Neutrophil (primary cell): Measurements from ENCODE around the gene LCORL.

ENCODE experiments used
- H3K27ac ChIP-seq: fragments of 200-600 bp; sonication (generic); 2 replicates; pipeline ENCODE4 v1.5.1; 2016; ENCODE audit warnings: mild to moderate bottlenecking, moderate library complexity
- H3K27me3 ChIP-seq: fragments of 200-600 bp; sonication (generic); 2 replicates; pipeline ENCODE4 v1.6.0; 2016; ENCODE audit warnings: mild to moderate bottlenecking
- H3K36me3 ChIP-seq: fragments of 200-600 bp; sonication (generic); 2 replicates; pipeline ENCODE4 v1.5.1; 2017
- H3K4me1 ChIP-seq, 2 experiments: fragments of 200-600 bp in 1 of 2; sonication (generic) in 1 of 2; 1 replicate in 1 of 2; 2 replicates in 1 of 2; pipeline versions ENCODE4 v1.5.1 to v1.6.1; 2013 to 2016; ENCODE audit warnings: low read depth in 1 of 2, low read length in 1 of 2, mild to moderate bottlenecking in 1 of 2, moderate library complexity in 1 of 2; ENCODE audit not compliant: control insufficient read depth in 1 of 2, insufficient read depth in 1 of 2
- H3K4me3 ChIP-seq, 2 experiments: fragments of 200-600 bp in 1 of 2; sonication (generic) in 1 of 2; 1 replicate in 1 of 2; 2 replicates in 1 of 2; pipeline ENCODE4 v1.5.1; 2013 to 2016; ENCODE audit warnings: low read depth in 1 of 2, low read length in 1 of 2, mild to moderate bottlenecking in 1 of 2, moderate library complexity in 1 of 2
- H3K9me3 ChIP-seq: fragments of 200-600 bp; sonication (generic); 2 replicates; pipeline ENCODE4 v1.5.1; 2016
- CTCF ChIP-seq: fragments of 200-600 bp; sonication (generic); IDR thresholded peaks from 2 replicates; pipeline ENCODE4 v1.5.1; 2016; ENCODE audit warnings: antibody characterized with exemption

LCORL gene

GRCh38 chr4:17884063-17884462 lies 137.5 kb downstream of the LCORL start:
- no peaks in the 10 kb centered on the region for H3K27me3 ChIP-seq
- H3K4me3 ChIP-seq: no peak overlapping the region
- H3K27ac ChIP-seq: no peak overlapping the region
- TF ChIP-seq CTCF: no peak
- no peaks in the 10 kb centered on the region for H3K4me1 ChIP-seq
- no peaks in the 10 kb centered on the region for H3K9me3 ChIP-seq
- peaks cover 8% of the 10 kb centered on the region for H3K36me3 ChIP-seq

GRCh38 chr4:17877661-17878060 lies 143.9 kb downstream of the LCORL start:
- Histone ChIP-seq H3K27ac (no peak overlapping the region), H3K27me3 (no peaks in the 10 kb centered on the region), H3K36me3 (no peaks in the 10 kb centered on the region), H3K9me3 (no peaks in the 10 kb centered on the region), H3K4me3 (no peak overlapping the region), H3K4me1 (no peaks in the 10 kb centered on the region)
- TF ChIP-seq CTCF: no peak

GRCh38 chr4:17876943-17877342 lies 144.6 kb downstream of the LCORL start:
- TF ChIP-seq CTCF: no peak
- H3K27me3 ChIP-seq: no peaks in the 10 kb centered on the region
- no peaks in the 10 kb centered on the region for H3K36me3 ChIP-seq
- H3K4me1 ChIP-seq: no peaks in the 10 kb centered on the region
- H3K4me3 ChIP-seq: no peak overlapping the region
- H3K27ac ChIP-seq: no peak overlapping the region
- H3K9me3 ChIP-seq: no peaks in the 10 kb centered on the region

GRCh38 chr4:17875402-17876070 lies 146.0 kb downstream of the LCORL start:
- Histone ChIP-seq H3K4me1 (no peaks in the 10 kb centered on the region), H3K27ac (no peak overlapping the region), H3K27me3 (no peaks in the 10 kb centered on the region), H3K9me3 (no peaks in the 10 kb centered on the region), H3K36me3 (no peaks in the 10 kb centered on the region), H3K4me3 (no peak overlapping the region)
- no peak for TF ChIP-seq CTCF

GRCh38 chr4:17869327-17869726 lies 152.2 kb downstream of the LCORL start:
- H3K27ac ChIP-seq: no peak overlapping the region
- no peaks in the 10 kb centered on the region for H3K36me3 ChIP-seq
- no peak for TF ChIP-seq CTCF
- H3K9me3 ChIP-seq: no peaks in the 10 kb centered on the region
- H3K4me3 ChIP-seq: no peak overlapping the region
- no peaks in the 10 kb centered on the region for H3K27me3 ChIP-seq
- no peaks in the 10 kb centered on the region for H3K4me1 ChIP-seq
